ENCODE measurements around the gene UFC1.

The UFC1 gene

DNA sequence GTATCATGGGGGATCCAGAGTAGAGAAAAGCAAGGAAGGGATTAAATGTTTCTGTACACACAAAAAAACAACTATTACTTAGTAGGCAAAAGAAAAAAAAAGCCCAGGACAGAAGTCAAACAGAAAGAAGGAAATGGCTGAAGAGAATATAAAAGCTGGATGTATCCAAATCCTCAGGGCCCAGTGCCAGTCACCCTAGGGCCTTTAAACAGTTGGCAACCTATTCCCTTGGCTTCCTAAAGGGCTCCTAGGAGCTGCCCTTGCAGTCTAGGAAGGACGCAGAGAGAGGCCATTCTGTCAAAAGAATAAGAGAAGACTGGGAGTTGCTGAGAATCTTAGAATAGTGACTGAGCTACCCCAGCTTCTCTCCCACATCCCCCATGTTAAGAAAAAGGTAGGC, 18.6 kb downstream of the UFC1 start:
- no peak for DNase-seq

DNA sequence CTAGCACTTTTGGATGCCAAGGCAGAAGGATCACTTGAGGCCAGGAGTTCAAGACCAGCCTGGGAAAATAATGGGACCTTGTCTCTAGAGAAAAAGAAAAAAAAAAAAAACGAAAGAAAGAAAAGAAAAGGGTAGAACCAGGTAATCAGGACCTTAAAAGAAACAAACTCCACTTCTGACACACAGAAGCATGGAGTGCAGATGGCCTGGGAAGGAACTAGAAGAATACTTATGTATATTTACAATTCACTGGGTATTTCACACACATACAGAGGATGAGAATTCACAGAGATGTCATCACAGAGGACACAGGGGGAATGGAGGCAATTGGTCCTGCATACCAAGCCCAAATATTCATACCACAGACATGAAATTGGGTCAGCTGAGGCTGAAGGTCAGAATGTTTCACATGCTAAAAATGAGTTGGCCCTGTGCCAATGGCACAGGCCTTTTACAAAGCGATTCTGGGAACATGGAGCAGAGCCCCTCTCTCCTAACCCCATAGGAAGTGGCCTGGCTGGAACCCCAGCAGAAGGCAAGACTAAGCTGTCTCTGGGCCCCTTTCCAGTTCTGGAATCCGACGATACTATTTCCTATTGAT, 19.1 kb downstream of the UFC1 start:
- DNase-seq = no peak

DNA sequence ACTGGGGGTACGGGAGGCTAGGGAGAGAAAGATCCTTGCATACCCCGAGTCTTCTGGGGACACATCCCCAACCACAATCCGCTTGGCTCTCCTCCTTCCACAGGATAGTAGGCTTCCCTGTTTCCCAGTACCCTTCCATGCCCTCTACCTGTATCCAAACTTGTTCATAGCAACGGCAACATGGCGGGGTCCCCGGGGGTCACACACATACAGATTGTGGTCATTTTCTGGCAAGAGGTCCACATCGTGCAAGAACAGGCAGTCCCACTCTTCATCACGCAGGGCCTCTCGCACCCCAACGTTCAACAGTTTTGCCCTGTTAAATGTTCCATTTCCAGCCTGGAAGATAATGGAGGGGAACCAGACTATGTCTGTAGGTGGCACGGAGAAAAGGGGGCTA, 19.9 kb downstream of the UFC1 start:
- DNase-seq = no peak

DNA sequence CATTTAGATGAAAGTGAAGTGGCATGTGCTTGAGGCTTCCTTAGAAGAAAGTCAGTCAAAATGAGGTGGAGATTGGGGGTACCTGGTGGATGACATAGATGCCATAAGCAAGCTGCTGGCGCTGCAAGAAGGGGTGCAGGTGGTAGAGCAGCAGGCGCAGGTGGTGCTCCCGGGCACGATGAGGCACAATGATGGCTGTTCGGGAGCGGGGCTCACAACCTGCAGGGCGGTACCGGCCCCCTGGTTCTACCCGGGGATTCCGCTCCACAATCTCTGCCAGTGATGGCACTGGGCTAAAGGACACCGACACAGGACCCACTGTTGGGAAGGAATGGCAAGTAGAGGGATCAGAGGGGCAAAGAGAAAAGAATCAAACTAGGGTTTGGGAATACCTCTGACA, 21.1 kb downstream of the UFC1 start:
- DNase-seq = no peak

DNA sequence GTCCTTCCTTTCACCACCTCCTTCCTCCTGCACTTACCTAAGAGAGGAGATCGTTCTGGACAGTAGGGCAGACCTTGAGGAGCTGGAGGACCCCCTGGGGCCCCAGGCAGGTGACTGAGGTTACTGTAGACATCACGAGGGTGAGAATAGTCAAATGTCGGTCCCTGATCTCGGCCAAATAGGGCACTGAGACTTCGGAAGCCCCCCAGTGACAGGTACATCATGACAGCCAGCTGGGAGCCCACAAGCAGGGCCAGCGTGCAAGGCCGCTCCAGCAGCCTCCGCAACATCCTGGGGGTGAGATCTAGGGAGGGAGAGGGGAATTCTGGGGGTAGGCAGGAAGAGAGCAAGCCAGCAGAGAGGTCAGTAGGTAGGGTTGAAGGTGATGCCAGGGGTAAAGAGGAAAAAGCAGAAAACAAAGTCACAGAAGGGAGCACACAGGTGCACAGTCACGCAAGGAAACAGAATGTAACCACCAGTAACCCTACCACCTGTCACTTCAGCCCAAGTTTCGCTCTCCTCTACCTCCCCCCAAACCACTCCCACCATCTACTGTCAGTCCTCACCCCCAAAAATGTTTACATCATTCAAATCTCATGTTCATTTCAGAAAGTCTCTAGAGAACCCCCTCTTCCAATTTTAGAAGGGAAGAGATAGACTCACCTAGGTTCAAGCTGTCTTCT, 22.1 kb downstream of the UFC1 start:
- DNase-seq = no peak

DNA sequence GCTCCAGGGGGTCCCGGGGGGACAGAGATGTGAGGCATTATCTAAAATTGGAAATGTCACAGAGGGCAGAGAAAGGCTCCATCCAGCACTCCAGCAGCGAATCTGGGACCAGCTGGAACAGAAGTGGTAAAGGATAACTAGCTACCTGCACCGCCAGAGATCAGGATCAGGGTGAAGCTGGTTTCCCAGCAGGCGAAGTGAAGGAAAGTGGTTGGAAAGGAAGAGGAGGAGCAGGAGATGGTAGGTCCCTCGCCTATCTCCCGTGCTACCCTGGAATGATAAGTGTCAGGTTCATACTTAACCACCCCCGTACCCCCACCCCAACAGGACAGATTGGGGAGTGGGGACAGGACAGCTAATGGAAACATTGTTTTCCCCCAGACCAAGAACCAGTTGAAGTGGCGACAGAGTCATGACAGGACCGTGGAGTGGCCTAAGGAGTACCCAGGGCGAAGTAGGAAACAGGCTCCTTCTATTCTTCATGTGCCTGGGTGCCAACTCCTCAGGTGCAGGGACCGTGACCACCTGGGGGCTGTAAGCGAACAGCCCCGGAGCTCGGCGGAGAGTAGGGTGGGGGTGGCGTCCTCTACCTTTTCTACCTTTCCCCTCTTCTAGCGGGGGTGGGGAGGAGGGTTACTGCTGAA, 22.8 kb downstream of the UFC1 start:
- no peak for DNase-seq

DNA sequence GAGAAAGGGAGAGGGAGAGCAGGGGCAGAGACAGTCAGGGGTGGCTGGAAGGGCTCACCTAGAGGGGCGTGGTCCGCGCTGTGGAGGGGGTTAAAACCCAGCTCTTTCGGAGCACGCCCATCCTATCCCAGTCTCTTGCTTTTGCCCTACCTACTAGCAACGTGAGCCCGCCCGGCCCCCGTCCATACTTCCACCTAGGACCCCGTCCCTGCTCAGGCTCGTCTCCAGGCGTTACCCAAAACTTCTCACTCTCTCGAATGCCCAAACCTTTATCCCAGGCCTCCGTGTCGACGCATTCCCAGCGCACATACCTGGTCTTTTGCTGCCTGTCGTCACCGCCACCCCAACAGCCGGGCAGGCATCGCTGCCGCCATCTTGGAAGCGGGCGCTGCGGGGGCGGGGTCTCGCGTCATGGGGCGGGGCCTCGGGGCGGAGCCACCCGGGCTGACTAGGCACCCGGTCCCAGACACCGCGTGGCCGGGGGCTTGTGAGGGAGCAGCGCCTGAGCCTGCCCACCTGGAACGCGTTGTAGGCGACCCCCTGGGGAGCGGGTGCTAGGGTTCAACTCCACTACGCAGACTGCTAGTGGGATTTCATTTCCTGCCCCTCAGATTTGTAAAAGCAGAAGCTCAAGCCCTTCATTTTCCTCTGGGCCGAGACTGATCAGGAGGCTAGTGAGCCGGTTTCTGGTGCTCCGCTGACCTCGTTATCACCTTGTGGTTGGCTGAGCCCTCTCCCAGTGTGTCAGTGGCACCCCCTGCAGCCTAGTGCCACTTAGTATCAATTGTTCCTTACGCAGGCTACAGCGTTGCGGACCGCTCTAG, 23.5 kb downstream of the UFC1 start, which contains the start of gene B4GALT3:
Gene B4GALT3 (minus strand): TSS at position 396 of the 824 bp plus-strand sequence. CDS start 1,447 bp downstream, outside the sequence.
- peak; percentile 85 for DNase-seq

DNA sequence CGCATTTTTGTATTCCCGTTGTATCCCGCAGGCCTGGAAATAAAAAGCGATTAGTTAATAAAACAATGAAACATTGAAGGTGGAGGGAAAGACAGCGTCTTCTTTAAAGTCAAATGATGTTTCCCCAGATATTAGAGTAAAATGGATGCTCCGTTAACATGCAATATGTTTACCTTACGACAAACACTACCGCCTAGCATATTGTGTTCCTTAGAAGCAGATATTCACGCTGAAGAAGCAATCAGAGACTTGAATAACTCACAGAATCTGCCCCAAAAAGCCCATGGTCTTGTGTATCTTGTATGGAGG, 24.1 kb downstream of the UFC1 start:
- no peak for DNase-seq

DNA sequence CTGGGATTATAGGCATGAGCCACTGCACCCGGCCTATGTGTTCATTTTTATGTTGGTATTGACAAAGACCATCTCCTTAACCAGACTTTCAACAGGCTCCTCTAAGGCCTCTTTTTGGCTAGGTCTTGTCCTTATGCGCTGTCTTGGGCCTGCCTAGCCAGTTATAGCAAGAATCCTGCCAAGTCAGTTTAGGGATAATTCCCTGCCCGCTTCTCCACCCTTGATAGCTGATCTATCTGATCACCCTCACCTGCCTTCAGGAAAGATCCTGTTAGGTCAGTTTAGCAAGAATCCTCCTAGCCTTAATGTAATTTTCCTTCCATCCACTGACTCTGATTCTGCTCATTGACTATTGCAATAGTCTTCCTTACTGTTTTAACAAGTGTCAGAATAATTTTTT, 25.9 kb downstream of the UFC1 start:
- DNase-seq = no peak

DNA sequence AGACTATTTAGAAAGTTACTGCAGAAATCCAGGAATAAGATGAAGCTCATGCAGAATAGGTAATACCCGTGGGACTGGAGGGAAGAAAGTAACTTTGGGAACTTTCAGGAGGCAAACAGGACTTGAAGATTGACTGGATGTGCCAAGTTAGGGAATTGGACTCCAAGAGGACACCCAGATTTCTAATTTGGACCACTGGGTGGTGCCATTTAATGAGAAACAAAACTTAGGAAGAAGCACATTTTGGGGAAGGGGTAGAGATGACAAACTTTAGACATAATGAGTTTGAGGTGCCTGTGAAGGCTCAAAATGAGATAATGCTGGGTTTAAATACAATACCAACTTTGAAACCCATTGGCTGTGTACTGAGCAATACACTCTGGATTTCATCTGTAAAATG, 26.9 kb downstream of the UFC1 start:
- no peak for DNase-seq

DNA sequence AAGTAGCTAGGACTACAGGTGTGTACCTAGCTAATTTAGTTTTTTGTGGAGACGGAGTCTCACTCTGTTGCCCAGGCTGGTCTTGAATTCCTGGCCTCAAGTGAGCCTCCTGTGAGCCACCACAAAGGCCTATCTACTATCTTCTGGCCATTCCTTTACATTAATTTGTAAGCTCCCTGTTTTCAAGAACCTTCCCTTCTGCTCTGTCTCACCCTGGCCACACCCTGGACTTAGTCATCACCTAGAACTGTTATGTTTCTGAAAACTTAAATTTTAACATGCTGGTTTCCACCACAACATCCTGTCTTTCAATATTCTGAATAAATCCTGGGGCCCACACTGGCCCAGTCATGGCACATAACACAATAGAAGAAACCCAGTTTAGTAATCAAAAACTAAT, 28.4 kb downstream of the UFC1 start:
- DNase-seq = no peak

DNA sequence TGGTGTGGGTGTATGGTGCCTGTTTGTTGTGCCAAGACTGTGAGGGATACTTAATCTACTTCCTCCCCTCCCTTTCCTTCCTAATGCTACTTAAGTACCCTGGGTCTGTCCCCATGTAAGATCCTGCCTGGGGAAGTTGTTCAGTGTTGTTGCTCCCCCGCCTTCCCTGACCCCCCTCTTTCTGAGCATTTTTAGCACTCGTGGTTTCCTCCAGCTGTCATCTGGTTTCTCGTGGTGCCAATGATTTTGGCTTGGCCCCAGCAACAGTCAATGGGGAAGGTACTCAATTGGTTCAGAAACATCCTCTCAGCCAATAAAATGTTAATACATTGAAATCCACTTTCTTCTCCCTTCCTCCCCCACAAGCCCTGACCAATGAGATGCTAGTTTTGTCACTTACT, 31.5 kb downstream of the UFC1 start:
- no peak for DNase-seq

DNA sequence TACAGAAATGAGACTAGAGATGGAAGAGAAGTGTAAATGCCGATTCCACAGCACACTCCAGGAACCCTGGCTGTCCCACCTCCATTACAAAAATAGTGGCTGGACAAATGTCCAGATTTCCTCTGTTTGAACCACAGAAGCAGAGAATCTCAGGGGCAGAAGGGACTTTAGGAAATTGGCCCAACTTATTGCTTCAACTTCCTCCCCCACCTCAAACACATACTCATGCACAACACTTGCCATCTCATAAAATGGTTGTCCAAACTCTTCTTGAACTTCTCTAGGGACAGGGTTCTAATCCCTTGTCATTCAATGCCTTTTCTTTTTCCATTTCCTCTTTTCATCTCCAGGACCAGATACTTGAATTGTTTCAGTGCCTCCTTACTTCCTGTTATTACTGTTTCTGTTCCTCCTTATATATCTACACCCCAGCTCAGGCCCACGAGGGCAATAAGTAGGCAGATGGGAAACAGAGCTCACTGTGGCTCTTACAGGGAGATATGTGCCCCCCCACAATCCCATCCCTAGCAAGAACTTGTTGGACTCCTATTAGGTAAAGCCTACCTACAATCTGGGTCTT, 32.0 kb downstream of the UFC1 start:
- no peak for DNase-seq

DNA sequence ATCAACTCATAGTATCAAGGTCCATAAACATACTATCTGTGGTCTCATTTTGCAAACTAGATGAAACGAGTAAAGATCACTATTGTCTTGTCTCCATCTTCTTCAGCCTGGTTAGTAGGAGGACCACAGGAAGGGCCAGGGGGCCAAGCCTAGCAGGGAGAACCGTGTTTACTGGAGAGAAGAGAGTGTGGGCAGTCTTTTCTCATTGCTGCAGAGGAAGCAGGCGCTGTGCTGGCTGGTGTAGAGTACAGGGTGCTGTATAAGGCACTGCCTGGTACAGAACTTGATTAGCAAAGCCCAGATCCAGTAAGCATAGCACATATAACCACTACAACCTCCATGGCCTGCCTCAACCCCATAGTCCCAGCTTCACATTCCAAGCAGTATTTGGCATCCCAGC, 33.5 kb downstream of the UFC1 start:
- no peak for DNase-seq

DNA sequence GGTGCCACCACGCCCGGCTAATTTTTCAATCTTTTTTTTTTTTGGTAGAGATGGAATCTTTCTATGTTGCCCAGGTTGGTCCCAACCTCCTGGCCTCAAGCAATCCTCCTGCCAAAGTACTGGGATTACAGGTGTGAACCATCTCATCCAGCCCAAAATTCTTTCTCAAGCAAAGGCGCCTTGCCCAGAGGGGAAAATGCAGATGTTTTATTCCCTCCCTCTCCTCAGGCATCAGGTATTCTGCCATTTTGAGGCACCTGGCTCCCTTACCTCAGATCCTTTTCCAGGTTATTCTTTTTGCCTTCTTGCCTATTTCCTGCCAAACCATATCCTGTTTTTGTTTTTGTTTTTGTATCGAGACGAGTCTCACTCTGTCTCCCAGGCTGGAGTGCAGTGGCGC, 34.6 kb downstream of the UFC1 start:
- no peak for DNase-seq

DNA sequence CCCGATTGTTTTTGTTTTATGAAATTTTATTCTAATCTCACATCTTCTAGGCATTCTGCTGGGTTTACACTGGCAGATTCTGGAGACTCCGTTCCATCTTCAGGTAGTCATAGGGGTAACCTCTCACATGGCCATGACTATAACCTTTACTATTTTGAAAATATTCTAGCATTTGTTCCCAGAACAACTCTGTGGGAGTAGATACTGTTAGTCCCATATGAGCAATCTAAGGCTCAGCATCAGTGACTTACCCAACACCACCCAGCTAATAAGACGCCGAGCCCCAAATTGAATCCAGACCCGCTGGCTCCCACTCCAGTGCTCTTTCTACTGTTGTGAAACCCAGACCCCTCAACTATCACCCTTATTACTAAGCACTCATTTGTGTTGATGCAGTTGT, 35.3 kb downstream of the UFC1 start:
- DNase-seq = no peak

DNA sequence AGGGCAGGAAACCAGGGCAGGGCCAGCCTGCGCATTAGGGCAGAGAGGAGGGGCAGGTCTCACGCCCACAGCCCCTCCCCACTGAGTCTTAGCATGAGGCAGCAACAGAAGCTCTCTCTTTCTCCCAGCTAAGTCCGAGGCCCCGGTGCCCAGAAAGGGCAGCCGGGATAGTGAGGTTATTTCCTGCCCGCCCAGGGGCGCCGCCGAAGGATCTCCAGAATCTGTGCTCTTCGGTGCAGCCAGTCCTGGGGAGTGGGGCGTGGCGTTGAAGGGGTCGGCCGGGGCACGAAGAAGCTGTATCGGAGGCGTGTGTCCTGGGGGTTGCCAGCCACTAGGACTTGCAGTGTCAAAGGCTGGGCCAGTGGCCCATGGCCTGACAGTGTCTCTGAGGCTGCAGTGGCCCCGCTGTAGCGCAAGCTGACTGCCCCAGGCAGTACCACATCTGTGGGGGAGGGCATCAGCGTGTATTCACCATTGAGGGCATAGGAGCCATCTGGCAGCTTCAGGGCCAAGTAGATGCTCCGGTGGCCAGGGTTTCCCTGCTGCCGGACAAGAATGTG, 37.3 kb downstream of the UFC1 start:
- DNase-seq = no peak

DNA sequence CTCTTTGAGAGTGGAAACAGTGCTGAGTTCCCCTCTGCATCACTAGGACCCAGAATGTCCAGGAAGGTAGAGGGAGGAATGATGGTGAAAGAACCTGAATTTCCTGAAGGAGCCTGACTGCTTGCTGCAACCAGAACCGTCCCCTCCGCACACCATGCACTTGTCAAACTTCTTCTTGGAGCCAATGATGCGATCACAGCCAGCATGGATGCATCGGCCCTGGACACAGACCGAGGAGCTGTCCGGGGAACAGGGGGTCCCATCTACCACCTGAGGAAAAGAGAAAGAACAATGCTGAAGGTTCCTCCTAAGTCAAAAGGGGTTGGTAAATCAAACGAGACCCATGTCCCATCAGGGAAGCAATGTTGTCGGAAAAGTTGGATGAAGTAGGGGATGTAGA, 38.2 kb downstream of the UFC1 start:
- no peak for DNase-seq

DNA sequence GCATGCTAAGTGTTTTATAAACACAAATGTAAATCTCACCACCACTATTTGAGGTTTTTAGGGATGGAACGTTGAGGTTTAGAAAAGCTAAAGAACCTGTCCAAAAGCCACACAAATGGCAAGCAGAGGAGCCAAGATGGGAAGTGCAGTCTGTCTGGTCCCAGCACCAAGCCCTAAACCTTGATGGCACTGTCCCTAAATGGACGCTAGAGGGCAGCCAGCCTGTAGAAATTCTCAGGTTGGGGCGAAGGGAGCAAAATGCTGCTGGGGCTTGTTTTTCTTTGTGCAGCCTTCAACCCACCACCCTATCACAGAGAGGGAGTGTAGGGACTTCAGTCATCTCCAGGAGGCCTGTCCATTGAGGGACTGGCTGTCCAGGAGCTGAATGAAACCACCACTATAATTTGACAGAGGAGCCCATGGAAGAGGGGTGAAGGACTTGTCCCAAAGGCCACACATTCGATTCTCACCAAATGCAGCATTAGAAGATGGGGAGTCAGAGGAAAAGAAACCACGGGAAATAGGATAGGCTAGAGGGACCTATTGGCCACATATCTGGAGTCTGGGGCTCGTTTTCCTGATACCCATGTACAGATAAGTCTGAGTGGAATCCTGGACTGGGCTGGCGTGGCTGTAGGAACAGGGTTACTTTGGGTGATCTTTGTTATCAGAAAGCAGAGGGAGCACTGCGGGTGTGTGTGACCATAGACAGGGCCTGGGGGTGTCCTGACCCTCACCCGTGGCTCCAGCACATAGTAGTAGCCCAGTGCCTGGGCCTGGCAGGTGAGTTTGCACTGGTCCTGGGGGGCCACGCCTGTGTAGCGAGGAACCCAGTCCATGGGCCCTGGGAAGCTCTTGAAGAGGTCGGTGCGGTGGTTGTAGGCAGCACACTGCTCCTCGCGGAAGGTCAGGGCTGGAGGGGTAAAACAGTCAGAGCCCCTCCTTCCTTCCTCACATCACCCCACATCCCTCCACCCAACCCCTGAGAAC, 39.0 kb downstream of the UFC1 start:
- peak; percentile 35 for DNase-seq

DNA sequence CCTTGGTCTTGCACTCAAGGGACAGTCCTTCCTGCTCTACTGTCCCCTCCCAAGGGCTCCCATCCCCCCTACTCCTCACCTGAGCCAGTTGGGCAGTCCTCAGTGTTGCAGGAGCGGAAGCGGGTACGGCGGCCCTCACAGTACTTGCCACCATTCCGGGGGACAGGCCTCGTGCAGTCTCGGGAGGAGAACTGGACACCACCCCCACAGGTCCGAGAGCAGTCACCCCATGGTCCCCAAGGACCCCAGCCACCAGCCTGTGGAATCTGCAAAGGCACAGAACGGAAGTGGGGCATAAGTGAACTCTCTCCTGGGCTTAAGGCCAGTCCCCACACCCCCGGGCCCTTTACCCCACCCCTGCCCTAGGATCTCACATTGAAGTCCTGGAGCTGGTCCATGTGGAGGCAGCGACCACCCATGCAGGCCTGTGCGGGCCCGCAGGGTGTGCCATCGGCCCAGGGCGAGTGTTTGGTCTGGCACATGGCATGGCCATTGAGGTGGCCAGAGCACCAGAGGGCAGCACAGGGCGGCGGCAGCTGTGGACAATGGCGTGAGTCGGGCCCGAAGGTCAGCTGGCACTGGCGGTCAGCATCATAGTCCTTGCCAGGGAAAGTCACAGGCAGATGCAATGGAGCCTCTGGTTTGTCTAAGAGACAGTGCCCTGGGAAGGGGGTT, 39.9 kb downstream of the UFC1 start:
- no peak for DNase-seq

DNA sequence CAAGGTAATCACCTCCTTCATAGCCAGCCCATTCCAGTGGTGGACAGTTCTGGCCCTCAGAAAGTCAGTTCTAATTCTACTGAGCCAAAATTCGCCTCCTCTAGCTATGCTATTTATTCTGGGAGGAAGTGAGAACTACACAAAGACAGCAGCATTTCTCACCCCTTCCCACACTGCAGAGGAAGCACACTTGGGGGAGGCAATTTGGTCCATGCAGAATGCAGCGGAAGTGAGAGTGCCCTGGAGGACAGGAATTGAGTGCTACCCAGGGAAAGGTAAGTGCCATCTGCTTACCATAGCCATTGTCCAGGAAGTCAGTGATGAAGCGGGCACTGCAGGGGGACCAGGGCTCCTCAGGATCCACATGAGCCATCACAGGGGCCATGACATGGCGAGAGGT, 41.4 kb downstream of the UFC1 start:
- DNase-seq = no peak

Measured in NCI-H774 (cell line).